ENCODE data around the gene VPS35.

DNA sequence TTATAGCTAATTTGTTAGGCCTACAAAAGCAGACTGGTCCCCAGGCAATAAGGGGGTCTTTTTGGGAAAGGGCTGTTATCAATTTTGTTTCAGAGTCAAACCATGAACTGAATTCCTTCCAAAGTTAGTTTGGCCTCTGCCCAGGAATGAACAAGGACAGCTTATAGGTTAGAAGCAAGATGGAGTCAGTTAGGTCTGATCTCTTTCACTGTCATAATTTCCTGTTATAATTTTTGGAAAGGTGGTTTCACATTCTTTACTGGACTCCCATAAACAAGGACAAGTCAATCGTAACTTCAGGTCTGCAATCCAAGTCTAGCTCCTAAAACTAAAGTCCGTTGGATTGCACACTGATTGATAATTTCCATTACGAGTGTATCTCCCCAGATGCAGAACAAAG, 37.7 kb downstream of the VPS35 start:
- TF ChIP-seq RCOR1 (conservative IDR thresholded peaks at IDR 0.05; ENCODE audit: low read depth, low read length) (no peak), TBL1XR1 (IDR thresholded peaks at IDR 0.05; ENCODE audit: low read depth, low read length) (no peak), SREBF2 (IDR thresholded peaks at IDR 0.05; ENCODE audit: low read length) (no peak), CBX3 (IDR thresholded peaks at IDR 0.05; ENCODE audit: borderline replicate concordance, low read depth) (no peak), NFXL1 (IDR thresholded peaks at IDR 0.05; ENCODE audit: borderline replicate concordance) (no peak), EZH2 (IDR thresholded peaks at IDR 0.05; ENCODE audit: borderline replicate concordance, control insufficient read depth, low read depth, low read length) (no peak), JUND (IDR thresholded peaks at IDR 0.05; ENCODE audit: low read depth, low read length) (no peak), ZZZ3 (IDR thresholded peaks at IDR 0.05; ENCODE audit: control insufficient read depth, insufficient read length, low read depth) (no peak), KDM1A (IDR thresholded peaks at IDR 0.05; ENCODE audit: borderline replicate concordance) (no peak), MEF2A (IDR thresholded peaks at IDR 0.05; ENCODE audit: insufficient read depth, low read depth, low read length) (no peak), POLR2A (IDR thresholded peaks at IDR 0.05; ENCODE audit: low read depth, low read length) (no peak), SP1 (IDR thresholded peaks at IDR 0.05; ENCODE audit: low read depth, low read length) (no peak)
- TF ChIP-seq, protein P1, sequence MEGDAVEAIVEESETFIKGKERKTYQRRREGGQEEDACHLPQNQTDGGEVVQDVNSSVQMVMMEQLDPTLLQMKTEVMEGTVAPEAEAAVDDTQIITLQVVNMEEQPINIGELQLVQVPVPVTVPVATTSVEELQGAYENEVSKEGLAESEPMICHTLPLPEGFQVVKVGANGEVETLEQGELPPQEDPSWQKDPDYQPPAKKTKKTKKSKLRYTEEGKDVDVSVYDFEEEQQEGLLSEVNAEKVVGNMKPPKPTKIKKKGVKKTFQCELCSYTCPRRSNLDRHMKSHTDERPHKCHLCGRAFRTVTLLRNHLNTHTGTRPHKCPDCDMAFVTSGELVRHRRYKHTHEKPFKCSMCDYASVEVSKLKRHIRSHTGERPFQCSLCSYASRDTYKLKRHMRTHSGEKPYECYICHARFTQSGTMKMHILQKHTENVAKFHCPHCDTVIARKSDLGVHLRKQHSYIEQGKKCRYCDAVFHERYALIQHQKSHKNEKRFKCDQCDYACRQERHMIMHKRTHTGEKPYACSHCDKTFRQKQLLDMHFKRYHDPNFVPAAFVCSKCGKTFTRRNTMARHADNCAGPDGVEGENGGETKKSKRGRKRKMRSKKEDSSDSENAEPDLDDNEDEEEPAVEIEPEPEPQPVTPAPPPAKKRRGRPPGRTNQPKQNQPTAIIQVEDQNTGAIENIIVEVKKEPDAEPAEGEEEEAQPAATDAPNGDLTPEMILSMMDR (IDR thresholded peaks at IDR 0.05 in 2 of 3, conservative IDR thresholded peaks at IDR 0.05 in 1 of 3; ENCODE audit: control insufficient read depth in 2 of 3, extremely low read depth in 1 of 3, insufficient read depth in 1 of 3, low read depth in 3 of 3, low read length in 3 of 3) = no peak
- TF ChIP-seq, protein P2, sequence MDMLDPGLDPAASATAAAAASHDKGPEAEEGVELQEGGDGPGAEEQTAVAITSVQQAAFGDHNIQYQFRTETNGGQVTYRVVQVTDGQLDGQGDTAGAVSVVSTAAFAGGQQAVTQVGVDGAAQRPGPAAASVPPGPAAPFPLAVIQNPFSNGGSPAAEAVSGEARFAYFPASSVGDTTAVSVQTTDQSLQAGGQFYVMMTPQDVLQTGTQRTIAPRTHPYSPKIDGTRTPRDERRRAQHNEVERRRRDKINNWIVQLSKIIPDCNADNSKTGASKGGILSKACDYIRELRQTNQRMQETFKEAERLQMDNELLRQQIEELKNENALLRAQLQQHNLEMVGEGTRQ (IDR thresholded peaks at IDR 0.05; ENCODE audit: borderline replicate concordance, low read depth, low read length) = no peak

Measured in GM12878 (cell line).